ENCODE measurements around the gene TAF8. TPM values are rescaled to one million over a fixed set of nuclear protein-coding genes. Genes with fewer than 3 reads are reported as not detected.

Gene TAF8
- total and polyA plus RNA-seq, 12 donors = 10.1 to 83.7 (median 22.9) TPM

DNA sequence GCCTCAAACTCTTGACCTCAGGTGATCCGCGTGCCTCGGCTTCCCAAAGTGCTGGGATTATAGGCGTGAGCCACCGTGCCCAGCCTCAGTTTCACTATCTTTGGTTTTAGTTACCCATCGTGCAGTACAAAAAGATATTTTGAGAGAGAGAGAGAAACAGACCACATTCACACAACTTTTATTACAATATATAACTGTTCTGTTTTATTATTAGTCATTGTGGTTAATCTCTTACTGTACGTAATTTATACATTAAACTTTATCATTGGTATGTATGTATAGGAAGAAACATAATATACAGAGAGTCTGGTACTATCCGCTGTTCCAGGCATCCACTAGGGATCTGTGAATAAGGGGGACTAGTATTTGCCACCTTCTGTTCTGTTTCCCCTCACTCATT, 29.4 kb upstream of the TAF8 start:
- Histone ChIP-seq H3K9me3 (replicated peaks in 1 of 3) (no peaks in the 10 kb centered on the region), H3K36me3 (replicated peaks in 1 of 2) (no peaks in the 10 kb centered on the region), H3K4me3 (no peak overlapping the region), H3K4me1 (replicated peaks in 1 of 2) (peaks cover 17 to 22% of the 10 kb centered on the region in 2 donors), H3K27me3 (no peaks in the 10 kb centered on the region), H3K27ac (no peak overlapping the region)
- WGBS, 4 donors = 82 to 98% (median 91%) methylated on average over 8 of the region's 8 CpGs
- TF ChIP-seq, protein P1, sequence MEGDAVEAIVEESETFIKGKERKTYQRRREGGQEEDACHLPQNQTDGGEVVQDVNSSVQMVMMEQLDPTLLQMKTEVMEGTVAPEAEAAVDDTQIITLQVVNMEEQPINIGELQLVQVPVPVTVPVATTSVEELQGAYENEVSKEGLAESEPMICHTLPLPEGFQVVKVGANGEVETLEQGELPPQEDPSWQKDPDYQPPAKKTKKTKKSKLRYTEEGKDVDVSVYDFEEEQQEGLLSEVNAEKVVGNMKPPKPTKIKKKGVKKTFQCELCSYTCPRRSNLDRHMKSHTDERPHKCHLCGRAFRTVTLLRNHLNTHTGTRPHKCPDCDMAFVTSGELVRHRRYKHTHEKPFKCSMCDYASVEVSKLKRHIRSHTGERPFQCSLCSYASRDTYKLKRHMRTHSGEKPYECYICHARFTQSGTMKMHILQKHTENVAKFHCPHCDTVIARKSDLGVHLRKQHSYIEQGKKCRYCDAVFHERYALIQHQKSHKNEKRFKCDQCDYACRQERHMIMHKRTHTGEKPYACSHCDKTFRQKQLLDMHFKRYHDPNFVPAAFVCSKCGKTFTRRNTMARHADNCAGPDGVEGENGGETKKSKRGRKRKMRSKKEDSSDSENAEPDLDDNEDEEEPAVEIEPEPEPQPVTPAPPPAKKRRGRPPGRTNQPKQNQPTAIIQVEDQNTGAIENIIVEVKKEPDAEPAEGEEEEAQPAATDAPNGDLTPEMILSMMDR (IDR thresholded peaks at IDR 0.05) = no peak
- no peak for TF ChIP-seq POLR2A (IDR thresholded peaks at IDR 0.05)
- DNase-seq = no peak
- intact Hi-C loops (cut with DNase I) = no loop called here

DNA sequence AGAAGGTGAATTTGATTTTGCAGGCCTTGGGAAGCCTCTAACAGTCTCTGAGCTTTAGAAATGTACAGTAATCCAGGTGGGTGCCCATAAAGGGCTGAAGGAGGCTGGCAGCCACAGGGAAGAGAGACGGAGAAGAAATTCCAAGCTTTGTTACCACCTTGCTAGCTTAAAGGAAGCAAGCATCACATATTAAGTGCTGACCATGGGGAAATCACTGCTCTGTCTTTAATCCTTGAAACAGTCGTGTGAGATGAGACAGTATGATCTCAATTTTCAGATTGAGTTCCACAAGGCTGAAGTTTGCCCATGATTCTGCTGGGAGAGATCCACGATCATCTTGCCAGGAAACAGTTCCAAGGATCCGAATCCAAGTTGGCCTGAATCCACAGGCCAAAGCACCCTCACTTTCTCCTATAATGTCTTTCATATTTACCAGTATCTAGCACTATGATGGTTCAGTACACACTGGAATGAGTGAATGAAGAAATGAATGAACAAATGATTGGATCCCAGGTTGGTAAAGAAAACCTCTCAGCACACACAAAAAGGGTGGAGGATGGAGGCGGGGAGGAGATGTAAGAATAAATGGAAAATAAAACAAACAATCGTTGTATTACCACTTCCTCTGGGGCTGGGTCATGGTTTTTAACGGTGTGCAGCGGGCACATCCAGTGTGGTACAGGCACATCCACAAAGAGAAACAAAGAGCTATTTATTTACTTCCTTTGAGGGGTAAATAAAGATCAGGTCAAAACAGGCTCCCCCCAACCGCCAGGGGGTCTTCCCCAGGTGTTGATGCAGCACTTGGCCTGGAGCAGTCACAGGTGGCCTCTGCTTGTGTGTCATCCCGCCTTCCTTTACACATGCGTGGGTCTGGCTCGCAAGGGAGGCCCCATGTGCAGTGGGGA, 28.2 kb upstream of the TAF8 start:
- intact Hi-C loops (cut with DNase I) = no loop called here
- Histone ChIP-seq H3K4me3 (no peak overlapping the region), H3K4me1 (replicated peaks in 1 of 2) (peaks cover 11 to 17% of the 10 kb centered on the region in 2 donors), H3K9me3 (replicated peaks in 1 of 3) (no peaks in the 10 kb centered on the region), H3K36me3 (replicated peaks in 1 of 2) (no peaks in the 10 kb centered on the region), H3K27me3 (no peaks in the 10 kb centered on the region), H3K27ac (peak overlapping the region in 3 of 5 donors; percentile 22 to 57 (median 36))
- peak in 1 of 7 donors; percentile 50 for DNase-seq
- TF ChIP-seq POLR2A (IDR thresholded peaks at IDR 0.05) = no peak
- TF ChIP-seq, protein P1 (IDR thresholded peaks at IDR 0.05) = no peak
- 51 to 59% (median 52%) methylated on average over 11 to 12 of the region's 12 CpGs for WGBS, 4 donors

DNA sequence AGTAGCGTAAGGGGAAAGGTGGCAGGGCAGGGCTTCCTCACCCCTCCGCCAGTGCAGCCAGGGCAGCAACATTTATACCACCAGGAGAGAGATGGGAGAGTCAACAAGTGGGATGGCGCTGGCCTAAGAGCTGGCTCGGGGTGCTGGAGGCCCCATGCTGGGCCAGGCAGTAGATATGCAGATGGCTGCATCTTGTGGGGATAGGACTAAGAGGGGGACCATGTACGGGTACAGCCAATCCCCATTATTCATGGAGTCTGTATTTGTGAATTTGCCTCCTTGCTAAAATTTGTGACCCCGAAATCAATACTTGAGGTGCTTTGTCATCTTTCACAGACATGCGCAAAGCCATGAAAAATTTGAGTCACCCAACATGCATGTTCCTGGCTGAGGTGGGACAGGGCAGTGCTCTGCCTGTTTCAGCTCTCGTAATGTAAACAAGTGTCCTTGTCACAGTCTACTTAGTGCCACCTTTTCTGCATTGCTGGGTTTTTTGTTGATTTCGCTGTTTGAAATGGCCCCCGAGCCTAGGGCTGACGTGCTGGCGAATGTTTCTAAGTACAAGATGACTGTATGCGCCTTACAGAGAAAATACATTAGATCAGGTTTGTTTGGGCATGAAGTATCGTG, 27.5 kb upstream of the TAF8 start:
- no peaks in the 10 kb centered on the region for H3K36me3 ChIP-seq (replicated peaks in 1 of 2)
- H3K27me3 ChIP-seq = no peaks in the 10 kb centered on the region
- H3K9me3 ChIP-seq (replicated peaks in 1 of 3) = no peaks in the 10 kb centered on the region
- H3K27ac ChIP-seq = no peak overlapping the region
- TF ChIP-seq POLR2A (IDR thresholded peaks at IDR 0.05) = no peak
- TF ChIP-seq, protein P1 (IDR thresholded peaks at IDR 0.05) = no peak
- intact Hi-C loops (cut with DNase I) = no loop called here
- 81 to 94% (median 87%) methylated on average over 14 of the region's 14 CpGs for WGBS, 4 donors
- DNase-seq = no peak
- peaks cover 8 to 10% of the 10 kb centered on the region in 2 donors for H3K4me1 ChIP-seq (replicated peaks in 1 of 2)
- no peak overlapping the region for H3K4me3 ChIP-seq

DNA sequence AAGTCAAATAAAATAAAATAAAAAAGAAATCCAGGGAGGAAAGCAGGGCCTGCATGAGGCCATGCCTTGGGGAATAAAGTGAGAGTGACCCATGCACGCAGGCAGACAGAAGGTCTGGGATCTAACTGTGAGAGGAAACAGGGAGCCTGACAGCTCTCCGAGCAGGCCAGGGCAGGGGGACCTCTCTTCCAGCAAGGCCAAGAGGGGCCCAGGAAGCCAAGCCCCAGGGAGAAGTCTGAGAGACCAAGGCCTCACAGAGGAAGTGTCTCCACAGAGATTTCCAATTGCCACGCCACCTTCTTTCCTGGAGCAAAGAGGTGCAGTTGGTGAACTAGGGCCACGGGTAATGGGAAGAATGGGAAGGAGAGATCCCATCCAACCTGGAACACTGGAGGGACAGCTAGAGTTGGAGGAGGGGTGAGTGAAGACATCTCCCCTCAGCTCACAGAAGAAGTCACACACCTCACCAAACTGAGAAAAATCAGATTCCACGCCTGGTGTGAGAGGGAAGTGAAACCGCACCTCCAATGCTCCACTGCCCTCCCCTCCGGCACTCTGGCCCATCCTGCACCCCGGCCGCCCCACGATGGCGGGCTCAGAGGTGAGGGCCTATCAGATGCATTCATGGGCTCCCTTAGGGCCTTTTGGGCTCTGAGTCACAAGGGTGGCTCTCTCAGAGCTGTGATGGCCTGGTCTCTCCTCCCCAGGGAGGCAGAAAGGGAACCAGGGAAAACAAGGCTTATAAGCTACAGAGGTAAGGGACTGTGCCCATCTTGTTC, 25.1 kb upstream of the TAF8 start:
- no peak for TF ChIP-seq POLR2A (IDR thresholded peaks at IDR 0.05)
- Histone ChIP-seq H3K36me3 (replicated peaks in 1 of 2) (no peaks in the 10 kb centered on the region), H3K9me3 (replicated peaks in 1 of 3) (no peaks in the 10 kb centered on the region), H3K4me3 (no peak overlapping the region), H3K4me1 (replicated peaks in 1 of 2) (peaks cover 11 to 30% of the 10 kb centered on the region in 2 donors), H3K27me3 (no peaks in the 10 kb centered on the region), H3K27ac (peak overlapping the region in 1 of 5 donors; percentile 16)
- DNase-seq = no peak
- WGBS, 4 donors = 81 to 94% (median 87%) methylated on average over 7 to 11 of the region's 11 CpGs
- intact Hi-C loops (cut with DNase I) = no loop called here
